ENCODE measurements around the gene TENM4.

TENM4 gene

GRCh38 chr11:79330651-79331050 is 110.2 kb downstream of the TENM4 start:
- no peak for DNase-seq (ENCODE audit: low read depth)

GRCh38 chr11:79329561-79329960 is 111.3 kb downstream of the TENM4 start:
- TF ChIP-seq, protein P1, sequence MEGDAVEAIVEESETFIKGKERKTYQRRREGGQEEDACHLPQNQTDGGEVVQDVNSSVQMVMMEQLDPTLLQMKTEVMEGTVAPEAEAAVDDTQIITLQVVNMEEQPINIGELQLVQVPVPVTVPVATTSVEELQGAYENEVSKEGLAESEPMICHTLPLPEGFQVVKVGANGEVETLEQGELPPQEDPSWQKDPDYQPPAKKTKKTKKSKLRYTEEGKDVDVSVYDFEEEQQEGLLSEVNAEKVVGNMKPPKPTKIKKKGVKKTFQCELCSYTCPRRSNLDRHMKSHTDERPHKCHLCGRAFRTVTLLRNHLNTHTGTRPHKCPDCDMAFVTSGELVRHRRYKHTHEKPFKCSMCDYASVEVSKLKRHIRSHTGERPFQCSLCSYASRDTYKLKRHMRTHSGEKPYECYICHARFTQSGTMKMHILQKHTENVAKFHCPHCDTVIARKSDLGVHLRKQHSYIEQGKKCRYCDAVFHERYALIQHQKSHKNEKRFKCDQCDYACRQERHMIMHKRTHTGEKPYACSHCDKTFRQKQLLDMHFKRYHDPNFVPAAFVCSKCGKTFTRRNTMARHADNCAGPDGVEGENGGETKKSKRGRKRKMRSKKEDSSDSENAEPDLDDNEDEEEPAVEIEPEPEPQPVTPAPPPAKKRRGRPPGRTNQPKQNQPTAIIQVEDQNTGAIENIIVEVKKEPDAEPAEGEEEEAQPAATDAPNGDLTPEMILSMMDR (conservative IDR thresholded peaks at IDR 0.05; ENCODE audit: low read length): no peak
- no peak overlapping the region for H3K4me3 ChIP-seq (ENCODE audit: low read length)
- DNase-seq (ENCODE audit: low read depth): no peak

More at GRCh38 chr11:79330651-79331050, 110.2 kb downstream of the TENM4 start:
- no peak overlapping the region for H3K4me3 ChIP-seq (ENCODE audit: low read length)
- TF ChIP-seq, protein P1 (conservative IDR thresholded peaks at IDR 0.05; ENCODE audit: low read length): no peak

DNA sequence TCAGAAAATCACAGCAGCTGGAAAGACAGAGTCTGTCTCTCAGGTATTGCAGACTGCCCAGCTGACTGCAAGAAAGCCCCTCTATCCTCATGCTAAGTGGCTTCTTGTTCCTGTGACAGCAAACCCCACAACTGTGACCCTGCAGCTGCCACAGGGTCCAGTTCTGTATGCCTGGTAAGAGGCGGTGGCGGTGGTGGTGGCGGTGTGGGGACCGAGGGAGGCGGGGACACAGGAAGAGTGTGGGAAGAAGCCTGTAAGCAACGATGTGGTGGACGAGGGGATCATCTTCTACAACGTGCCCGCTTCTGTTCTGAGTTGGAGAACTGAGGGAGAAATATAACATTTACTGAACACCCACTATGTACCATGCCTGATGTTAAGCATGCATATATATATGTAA is 112.4 kb downstream of the TENM4 start:
- no peak overlapping the region for H3K4me3 ChIP-seq (ENCODE audit: low read length)
- no peak for DNase-seq (ENCODE audit: low read depth)
- TF ChIP-seq, protein P1 (conservative IDR thresholded peaks at IDR 0.05; ENCODE audit: low read length): no peak

GRCh38 chr11:79325851-79326250 is 115.0 kb downstream of the TENM4 start:
- H3K4me3 ChIP-seq (ENCODE audit: low read length): no peak overlapping the region
- TF ChIP-seq, protein P1 (conservative IDR thresholded peaks at IDR 0.05; ENCODE audit: low read length): no peak
- no peak for DNase-seq (ENCODE audit: low read depth)

GRCh38 chr11:79321263-79321662 is 119.6 kb downstream of the TENM4 start:
- TF ChIP-seq, protein P1 (conservative IDR thresholded peaks at IDR 0.05; ENCODE audit: low read length): no peak
- no peak overlapping the region for H3K4me3 ChIP-seq (ENCODE audit: low read length)
- peak; percentile 64 for DNase-seq (ENCODE audit: low read depth)

DNA sequence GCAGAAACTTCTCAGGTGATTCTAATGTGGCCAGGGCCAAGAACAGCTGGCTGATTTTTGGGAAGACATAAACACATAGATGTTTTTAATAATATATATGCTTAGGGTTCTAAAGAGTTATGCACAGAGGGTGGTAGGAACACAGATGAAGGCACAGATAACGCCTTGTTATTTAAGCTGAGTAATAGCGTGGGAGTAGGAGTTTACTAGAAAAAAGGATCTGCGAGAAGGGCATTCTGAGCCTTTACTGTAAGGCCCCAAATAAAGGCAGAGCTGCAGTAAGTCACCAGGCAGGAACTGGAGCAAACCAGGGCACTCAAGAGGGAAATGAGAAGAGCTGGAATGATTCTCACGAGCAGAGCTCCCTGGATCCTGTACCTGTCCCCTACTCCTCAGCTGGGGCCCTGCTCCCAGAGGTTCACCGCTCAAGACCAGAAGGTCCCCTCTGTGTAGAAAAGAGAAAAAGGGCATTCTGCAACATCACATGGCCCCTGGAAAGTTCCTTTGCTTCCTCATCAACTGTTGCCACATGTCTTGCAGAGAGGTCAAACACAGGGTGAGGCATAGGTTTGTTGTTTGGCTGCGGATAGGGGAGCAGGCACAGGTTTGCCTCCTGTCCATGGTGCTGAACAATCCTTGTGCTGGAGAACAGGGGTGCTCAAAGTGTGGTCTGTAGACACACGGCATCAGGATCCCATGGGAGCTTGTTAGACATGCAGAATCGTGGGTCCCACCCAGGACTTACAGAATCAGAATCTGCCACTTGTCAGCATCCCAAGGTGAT is 125.7 kb downstream of the TENM4 start:
- TF ChIP-seq, protein P1 (conservative IDR thresholded peaks at IDR 0.05; ENCODE audit: low read length): no peak
- no peak overlapping the region for H3K4me3 ChIP-seq (ENCODE audit: low read length)
- peak; percentile 11 for DNase-seq (ENCODE audit: low read depth)

DNA sequence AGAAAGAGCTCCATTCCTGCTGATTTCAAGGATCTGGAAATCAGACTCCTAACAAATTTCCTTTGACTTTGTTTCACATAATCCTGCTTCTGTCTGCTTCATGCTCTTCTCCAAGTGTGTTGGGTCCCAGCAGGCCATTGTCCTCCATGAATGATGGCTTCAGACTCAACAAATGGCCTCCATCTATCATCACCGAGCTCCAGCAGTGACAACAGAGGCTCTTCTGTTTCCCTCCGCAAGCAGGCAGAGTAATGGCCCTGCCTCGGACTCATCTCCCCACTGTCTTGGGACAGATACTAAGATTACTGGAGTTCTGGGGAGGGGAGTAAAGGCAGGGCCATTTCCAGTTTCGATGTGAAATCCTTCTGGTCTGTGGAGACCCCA is 127.3 kb downstream of the TENM4 start:
- no peak overlapping the region for H3K4me3 ChIP-seq (ENCODE audit: low read length)
- no peak for DNase-seq (ENCODE audit: low read depth)
- TF ChIP-seq, protein P1 (conservative IDR thresholded peaks at IDR 0.05; ENCODE audit: low read length): no peak

Data from AG10803 (cell line).